ENCODE data around the gene RAP1B.

GRCh38 chr12:68699486-68699885 lies 88.8 kb downstream of the RAP1B start:
- TF ChIP-seq CTCF (IDR thresholded peaks at IDR 0.05) = no peak
- no peak for TF ChIP-seq POLR2A (IDR thresholded peaks at IDR 0.05)
